GM18507 (cell line): ENCODE measurements around the gene SLC25A42.
"Not testable (repeated sequence)": the region's sequence is repeated elsewhere in the genome, so short reads cannot be mapped to it uniquely, and the experiment has no call there.

Experiments used
- DNase-seq: peaks from one replicate; pipeline ENCODE4 v3.0.0; 2011; ENCODE audit warnings: low read depth; ENCODE audit not compliant: insufficient read length; ENCODE audit errors: extremely low spot score
- FAIRE-seq: peaks from 2 replicates; lab custom pipeline; 2011; peaks lifted over from hg19 to GRCh38; lab: Jason Lieb, UNC

The SLC25A42 gene

DNA sequence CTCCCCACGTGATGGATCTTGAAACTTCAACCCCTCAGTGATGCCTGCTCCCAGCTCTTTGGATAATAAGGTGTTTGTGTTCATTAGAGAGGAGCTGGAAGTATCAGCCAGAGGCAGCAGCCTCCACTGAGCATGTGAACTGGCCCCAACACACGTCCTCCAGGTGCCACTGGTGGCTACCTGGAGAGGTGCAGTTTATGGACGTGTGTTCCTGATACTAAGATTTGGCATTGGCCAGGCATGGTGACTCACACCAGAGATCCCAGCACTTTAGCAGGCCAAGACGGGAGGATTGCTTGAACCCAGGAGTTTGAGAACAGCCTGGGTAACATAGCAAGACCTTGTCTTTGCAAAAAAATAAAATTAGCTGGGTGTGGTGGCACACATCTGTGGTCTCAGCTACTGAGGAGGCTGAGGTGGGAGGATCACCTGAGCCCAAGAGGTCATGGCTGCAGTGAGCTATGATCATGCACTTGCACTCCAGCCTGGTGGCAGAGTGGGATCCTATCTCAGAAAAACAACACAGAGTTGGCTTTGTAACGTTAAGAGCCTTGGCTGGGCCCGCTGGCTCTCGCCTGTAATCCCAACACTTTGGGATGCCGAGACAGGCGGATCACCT, 34.4 kb downstream of the SLC25A42 start:
- FAIRE-seq (no peak), DNase-seq (no peak)

GRCh38 chr19:19098703-19099632, 35.2 kb downstream of the SLC25A42 start:
- FAIRE-seq (no peak), DNase-seq (no peak)

DNA sequence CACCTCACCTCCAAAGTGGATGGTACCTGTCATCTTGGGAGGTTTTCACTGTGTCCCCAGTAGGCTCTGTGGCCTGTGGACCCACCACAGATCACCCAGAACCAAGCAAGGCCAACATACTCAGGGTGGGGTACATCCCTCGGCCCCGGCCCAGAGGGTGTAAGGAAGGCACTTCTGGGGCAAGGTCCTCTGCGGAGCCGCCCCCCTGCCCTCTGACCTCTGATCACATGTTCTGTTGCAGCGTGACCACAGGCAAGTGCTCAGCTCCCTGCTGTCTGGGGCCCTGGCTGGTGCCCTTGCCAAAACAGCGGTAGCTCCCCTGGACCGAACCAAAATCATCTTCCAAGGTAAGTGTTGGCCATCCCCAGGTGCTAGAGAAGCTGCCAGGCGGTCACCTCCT, 37.7 kb downstream of the SLC25A42 start:
- DNase-seq (no peak), FAIRE-seq (no peak)

DNA sequence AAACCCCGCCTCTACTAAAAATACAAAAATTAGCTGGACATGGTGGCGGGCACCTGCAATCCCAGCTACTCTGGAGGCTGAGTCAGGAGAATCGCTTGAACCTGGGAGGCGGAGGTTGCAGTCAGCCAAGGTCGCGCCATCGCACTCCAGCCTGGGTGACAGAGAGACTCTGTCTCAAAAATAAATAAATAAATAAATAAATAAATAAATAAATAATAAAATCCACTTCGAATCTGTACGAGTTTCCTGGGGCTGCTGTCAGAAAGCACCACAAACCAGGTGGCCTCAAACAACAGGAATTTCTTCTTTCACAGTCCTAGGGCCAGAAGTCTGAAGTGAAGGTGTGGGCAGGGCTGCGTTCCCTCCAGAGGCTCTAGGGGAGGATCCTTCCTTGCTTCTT, 38.8 kb downstream of the SLC25A42 start:
- not testable (repeated sequence) for DNase-seq, FAIRE-seq

GRCh38 chr19:19103167-19103566, 39.4 kb downstream of the SLC25A42 start:
- FAIRE-seq: no peak
- DNase-seq: no peak

DNA sequence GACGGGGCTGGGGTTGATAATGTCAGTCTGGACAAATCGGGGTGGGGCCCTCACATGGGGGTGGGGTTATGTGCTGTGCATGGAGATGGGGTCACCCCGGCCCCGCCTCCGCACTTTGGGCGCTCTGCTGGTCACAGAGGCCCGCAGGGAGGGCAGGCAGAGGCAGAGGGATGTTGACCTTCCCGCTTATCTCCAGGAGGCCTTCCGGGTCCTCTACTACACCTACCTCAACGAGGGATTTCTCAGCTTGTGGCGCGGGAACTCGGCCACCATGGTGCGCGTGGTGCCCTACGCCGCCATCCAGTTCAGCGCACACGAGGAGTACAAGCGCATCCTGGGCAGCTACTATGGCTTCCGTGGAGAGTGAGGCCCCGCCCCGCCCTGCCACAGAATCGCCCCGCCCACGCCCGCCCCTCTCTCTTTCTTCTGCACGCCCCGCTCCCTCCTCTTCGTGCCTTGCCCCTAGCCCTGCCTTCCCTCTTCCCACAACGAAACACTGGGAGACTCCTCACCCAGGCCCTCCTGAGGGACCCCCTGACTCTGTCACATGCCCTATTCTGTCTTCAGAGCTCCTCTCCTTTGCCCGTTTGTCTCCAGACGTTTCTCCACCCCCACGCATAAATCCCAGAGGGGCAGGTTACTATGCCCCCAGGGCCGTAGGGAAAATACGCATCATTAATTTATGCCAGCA, 41.7 kb downstream of the SLC25A42 start:
- FAIRE-seq: no peak
- DNase-seq: no peak

DNA sequence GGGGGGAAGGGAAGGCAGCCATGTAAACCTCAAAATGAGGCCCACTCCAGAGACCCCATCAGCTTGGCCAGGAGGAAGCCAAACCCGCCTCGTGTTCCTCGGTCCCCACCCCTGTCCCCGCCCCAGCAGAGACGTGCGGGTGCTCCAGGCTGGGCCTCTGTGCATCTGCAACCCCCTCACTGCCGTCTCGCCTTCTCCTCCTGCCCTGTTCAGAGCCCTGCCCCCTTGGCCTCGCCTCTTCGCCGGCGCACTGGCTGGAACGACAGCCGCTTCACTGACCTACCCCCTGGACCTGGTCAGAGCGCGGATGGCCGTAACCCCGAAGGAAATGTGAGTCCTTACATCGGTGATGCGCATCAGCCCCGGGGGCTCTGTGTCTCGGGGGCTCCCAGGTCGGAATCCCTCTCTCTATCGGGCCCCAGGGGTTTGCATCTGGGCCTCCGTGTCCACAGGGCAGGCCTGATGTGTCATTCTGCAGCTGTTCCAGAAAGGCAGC, 42.3 kb downstream of the SLC25A42 start:
- FAIRE-seq: no peak
- no peak for DNase-seq

GRCh38 chr19:19106938-19107337, 43.1 kb downstream of the SLC25A42 start:
- not testable (repeated sequence) for FAIRE-seq, DNase-seq

DNA sequence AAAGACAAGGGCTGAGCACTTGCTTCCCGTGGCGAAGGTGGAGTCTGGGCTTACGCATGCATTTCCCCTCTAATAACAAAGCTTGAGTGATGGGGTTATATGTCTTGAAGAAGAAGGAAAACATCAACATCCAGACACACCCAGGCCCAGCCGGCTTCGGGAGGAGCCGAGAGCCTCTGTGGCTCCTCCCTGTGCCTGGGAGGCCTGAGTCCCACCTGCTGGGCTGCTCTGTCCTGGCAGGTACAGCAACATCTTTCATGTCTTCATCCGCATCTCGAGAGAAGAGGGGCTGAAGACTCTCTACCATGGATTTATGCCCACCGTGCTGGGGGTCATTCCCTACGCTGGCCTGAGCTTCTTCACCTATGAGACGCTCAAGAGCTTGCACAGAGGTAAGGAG, 43.9 kb downstream of the SLC25A42 start:
- FAIRE-seq: no peak
- no peak for DNase-seq

DNA sequence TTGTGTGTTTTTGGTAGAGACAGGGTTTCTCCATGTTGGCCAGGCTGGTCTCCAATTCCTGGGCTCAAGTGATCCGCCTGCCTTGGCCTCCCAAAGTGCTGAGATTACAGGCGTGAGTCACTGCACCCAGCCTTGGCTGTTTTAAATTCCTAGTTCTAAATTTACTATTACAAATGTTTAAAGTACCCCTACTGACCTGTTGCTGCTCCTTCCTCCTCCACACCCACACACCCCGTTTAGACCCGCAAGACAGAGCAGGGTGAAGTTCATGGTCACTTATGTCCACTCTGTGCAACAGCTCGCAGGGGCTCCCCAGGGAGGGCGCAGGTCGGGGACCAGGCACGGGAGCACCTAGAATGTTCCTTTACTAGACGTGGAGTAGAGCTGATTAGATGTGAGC, 45.8 kb downstream of the SLC25A42 start:
- no peak for DNase-seq
- FAIRE-seq: no peak

- DNase-seq (no peak), FAIRE-seq (no peak)
These were observed 46.8 kb downstream of the SLC25A42 start for GRCh38 chr19:19110410-19111135.

DNA sequence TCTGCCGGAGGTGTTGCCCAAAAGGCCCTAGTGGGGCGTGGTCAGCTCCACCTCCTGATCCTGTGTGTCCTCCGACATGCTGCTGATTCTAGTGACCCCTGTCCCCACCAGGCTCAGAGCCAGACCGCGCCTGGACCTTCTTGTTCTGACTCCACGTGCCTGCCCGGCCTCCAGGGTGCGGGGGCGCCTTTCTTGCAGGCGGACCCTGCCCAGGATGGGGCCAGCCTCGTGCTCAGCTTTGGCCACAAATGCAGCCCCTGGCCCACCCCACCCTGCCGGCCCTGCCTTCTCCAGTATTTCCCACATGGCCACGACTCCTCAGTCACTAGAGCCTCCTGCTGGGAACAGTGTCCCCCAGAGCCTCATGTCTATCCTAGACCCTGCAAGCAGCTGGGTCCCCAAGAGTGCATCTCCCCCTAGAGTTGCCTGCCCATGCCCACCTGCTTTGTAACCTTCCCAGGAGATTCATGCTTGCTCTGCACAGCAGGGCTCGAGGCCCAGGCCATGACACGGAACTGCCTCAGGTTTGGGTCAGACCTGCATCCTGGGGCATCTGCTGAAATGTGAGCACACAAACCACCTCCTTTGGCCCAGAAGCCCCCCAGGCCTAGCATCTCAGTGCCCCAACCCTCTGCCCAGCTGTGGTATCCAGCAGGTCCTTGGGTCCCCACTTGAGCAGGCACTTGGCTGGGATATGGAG, 47.5 kb downstream of the SLC25A42 start:
- DNase-seq (no peak), FAIRE-seq (no peak)

DNA sequence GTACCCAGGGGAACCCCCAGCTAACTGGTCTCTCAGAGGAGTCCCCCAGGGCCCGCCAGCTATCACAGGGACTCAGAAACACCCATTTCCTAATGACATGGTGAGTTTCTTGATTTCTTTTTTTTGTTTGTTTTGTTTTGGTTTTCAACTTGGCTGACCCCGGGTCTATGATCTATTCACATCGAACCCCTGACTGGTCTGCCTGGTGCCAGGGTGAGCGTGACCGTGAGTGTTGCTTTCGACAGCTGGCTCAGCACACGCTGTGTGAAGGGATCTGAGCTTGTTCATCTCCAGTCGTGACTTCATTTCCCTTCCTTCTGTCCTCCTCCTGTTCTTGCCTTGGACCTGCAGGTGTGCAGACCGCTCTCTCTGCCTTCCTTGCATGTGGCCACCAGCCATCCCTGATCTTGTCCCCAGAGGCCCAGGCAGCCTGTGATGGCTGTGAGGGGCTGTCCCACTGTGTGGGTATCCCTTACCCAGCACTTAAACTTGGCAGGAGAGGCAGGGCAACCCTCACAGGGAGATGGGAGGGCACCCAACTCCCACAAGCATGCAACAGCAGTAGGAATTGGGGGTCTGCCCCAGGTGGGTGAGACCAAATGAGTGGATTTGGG, 48.3 kb downstream of the SLC25A42 start:
- DNase-seq (no peak), FAIRE-seq (no peak)

GRCh38 chr19:19113040-19113626, 49.3 kb downstream of the SLC25A42 start:
- DNase-seq (no peak), FAIRE-seq (no peak)

DNA sequence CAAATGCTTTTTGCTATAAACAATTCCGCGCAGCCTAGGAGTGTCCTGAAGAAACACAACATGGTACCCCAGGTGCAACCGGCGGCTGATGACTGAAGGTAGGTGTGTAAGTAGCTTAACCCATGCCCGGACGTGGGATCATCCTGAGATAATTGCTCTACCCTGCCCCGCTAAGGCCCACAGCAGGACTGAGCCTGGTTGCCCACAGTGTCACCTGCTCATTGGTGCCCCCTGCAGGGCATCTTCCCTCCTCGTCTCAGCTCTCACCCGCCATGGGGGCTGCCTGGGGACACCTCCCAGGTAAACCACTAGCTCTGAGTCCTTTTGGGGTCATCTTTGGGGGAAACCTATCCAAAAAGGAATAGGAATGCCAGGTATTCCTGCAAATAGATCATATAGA, 52.2 kb downstream of the SLC25A42 start:
- FAIRE-seq (peak; percentile 53), DNase-seq (no peak)

- FAIRE-seq (no peak), DNase-seq (no peak)
These were observed 55.8 kb downstream of the SLC25A42 start for GRCh38 chr19:19119325-19120237.
